ENCODE data around the gene TFDP2.
"Not testable (repeated sequence)": the region's sequence is repeated elsewhere in the genome, so short reads cannot be mapped to it uniquely, and the experiment has no call there.

TFDP2 gene, protein sequence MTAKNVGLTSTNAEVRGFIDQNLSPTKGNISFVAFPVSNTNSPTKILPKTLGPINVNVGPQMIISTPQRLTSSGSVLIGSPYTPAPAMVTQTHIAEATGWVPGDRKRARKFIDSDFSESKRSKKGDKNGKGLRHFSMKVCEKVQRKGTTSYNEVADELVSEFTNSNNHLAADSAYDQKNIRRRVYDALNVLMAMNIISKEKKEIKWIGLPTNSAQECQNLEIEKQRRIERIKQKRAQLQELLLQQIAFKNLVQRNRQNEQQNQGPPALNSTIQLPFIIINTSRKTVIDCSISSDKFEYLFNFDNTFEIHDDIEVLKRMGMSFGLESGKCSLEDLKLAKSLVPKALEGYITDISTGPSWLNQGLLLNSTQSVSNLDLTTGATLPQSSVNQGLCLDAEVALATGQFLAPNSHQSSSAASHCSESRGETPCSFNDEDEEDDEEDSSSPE

DNA sequence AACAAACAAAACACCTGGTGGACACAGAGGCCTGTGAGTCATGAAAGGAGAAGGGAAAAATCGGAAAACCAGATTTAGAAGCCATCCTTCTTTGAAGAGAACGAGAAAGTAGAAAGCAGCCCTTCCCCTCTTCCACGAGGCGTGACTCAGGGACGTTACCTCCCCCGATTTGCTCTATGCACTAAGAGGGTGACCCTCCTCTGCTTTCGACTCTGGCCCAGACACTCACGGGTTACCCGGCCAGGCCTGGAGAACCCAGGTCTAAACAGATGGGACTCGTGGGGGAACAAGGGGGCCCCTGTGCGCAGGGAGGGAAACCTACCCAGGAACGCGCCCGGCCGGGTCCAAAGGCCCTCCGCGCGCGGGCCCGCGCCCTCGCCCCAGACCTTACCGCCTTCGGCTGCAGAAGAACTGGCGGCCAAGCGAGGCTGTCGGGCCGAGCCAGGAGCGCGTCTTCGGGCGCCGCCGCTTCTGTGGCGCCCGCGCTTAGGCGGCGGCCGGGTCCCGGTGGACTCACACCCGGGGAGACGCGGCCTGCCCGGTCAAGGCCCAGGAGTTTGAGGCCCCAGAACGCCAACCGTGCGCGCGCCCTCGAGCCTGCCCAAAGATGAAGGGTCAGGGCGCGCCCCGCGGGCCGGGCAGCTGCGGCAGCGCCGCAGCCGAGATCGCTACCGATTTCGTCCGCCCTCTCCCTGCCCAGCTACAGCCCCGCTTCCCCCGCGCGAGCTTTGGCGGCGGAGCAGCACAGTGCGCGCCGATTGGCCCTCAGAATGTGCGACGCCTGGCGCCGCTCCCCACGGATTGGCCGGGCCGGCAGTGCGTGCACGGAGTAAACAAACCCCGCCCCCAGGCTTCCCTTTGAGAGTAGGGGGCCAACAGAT lies at the start of gene TFDP2:
Gene TFDP2 (minus strand): TSS at position 753 of the 881 bp plus-strand sequence. CDS start 47,795 bp downstream, outside the sequence.
- peak; percentile 52 to 71 for DNase-seq

- DNase-seq: no peak
These were observed 39.5 kb upstream of the TFDP2 start for GRCh38 chr3:142188846-142189245.

GRCh38 chr3:142180761-142181362 lies 31.5 kb upstream of the TFDP2 start:
- DNase-seq: no peak

GRCh38 chr3:142175478-142175877 lies 26.1 kb upstream of the TFDP2 start:
- no peak for DNase-seq

DNA sequence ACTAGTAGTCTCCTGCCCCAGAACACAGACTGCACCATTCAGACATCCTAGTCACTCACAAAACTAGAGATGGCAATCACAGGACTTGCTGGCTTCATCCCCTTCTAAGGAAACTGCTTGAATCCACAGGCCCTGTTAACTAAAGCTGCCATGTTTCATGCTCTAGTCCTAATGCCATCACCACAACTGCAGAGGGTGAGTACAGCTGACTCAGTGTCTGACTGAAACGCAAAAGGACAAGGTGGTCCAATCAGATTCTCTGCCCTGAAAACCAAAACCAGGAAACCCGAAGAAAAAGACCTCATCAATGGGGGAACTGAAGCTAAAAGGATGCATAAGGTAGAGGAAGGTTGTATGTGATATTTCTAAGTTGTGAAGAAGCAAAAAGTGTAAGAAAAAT lies 25.2 kb upstream of the TFDP2 start:
- DNase-seq: no peak

DNA sequence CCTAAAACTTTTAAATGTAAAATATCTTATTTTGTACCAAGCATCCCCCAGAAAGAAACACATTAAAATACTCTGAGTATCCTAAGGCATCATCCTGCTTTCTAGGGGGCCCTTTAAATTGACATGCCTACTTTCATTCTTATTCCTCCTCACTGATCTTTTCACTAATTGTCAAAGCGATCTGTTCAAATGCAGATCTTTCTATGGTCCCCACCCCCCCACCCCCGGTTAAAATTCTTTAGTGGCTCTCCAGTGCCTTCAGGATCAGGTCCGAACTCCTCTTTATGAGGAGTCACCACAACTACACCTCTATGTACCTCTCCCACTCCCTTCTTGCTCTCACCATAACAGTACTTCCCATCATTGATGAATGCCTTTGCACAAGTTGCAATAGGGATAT lies 19.2 kb upstream of the TFDP2 start:
- DNase-seq: no peak

- no peak for DNase-seq
These were observed 15.8 kb upstream of the TFDP2 start for GRCh38 chr3:142165194-142165593.

DNA sequence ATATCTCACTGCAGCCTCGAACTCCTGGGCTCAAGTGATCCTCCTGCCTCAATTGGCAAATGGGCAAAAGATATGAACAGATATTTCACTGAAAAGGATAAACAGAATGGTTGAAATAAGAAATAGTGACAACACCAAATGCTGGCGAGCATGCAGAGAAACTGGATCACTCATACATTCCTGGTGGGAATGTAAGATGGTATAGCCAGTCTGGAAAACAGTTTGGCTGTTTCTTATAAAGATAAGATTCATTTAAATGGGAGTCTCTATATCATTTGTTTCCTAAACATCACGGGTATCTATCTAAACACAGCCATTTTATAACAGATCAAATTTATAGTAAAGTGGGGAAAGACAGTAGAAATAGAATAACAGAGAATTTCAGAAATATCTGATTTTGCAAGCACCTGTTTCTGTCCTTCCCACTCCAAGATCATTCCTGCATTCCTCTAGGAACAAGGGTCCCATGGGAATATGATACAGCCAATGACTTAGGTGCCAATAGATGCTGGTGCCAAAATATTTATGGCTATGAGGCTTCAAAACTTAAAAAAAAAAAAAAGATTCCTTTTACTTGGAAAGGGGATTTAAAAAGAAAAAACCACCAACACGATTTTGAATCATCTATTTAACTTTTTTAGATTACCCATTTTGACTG lies 9.9 kb upstream of the TFDP2 start:
- no peak for DNase-seq

DNA sequence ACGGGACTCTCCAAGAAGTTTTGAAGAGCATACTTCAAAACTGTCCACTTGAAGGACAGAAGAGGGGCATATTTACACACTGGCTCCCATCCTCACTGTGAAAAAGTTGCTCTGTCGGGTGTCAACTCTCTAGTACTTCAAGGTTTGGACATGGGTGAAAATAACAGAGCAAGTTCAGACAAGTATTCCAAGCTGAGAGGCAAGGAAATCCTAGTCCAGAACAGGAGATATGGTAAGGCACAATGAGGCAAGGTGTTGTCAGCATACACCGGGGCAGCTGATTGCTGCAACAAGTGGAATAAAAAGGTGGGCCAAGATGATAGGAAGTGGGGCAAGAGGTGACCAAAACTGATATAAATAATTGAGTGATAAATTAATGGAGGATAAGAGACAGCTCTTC lies 4.8 kb upstream of the TFDP2 start:
- no peak for DNase-seq

DNA sequence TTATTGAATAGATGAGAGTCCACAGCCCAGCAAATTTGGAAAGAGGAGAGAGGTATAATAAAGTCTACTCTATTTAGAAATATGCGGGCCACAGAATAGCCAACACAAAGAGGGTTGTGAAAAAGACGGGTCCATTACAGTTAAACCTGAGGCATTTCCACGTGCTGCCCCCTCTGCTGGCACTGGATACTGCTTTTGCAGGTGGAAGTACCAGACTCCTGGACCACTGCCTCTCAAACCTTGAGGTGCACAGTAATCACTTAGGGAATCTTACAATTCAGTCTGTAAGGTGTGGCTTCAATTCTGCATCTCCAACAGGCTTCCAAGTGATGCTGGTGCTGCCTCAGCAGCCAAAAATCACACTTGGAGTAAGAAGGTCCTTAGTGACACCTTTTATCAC lies 3.0 kb upstream of the TFDP2 start:
- DNase-seq: no peak

DNA sequence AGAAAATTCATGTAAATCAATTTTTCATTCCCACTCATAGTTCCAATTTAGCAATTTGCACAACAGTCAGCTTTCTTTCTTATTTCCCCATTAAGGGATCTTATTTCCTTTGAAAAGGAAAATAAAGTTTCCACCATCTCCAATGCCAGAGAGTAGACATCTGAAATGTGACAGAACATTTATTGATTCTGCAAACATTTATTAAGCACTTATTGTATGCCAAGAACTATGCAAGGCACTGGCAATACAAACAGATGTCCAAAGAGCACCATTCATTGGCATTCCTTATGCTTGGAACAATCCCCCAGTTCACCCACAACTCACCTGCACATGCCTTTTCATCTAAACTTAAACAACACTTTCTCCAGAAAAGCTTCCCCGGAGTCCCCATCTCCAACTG lies 2.5 kb upstream of the TFDP2 start:
- DNase-seq: no peak

GRCh38 chr3:142151240-142151639 lies 1.9 kb upstream of the TFDP2 start:
- DNase-seq: no peak

- DNase-seq: no peak
These were observed 927 bp upstream of the TFDP2 start for GRCh38 chr3:142150271-142150670.

- no peak for DNase-seq
These were observed 289 bp upstream of the TFDP2 start for GRCh38 chr3:142149673-142149992.

GRCh38 chr3:142148044-142148791 lies 1.1 kb downstream of the TFDP2 start:
- DNase-seq: no peak

GRCh38 chr3:142144587-142144986 lies 4.8 kb downstream of the TFDP2 start:
- not testable (repeated sequence) for DNase-seq

GRCh38 chr3:142140608-142141285 lies 8.6 kb downstream of the TFDP2 start:
- DNase-seq: not testable (repeated sequence)

DNA sequence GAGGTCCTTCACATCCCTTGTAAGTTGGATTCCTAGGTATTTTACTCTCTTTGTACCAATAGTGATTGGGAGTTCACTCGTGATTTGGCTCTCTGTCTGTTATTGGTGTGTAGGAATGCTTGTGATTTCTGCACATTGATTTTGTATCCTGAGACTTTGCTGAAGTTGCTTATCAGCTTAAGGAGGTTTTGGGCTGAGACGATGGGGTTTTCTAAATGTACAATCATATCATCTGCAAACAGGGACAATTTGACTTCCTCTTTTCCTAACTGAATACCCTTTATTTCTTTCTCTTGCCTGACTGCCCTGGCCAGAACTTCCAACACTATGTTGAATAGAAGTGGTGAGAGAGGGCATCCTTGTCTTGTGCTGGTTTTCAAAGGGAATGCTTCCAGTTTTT lies 12.3 kb downstream of the TFDP2 start:
- DNase-seq: not testable (repeated sequence)

DNA sequence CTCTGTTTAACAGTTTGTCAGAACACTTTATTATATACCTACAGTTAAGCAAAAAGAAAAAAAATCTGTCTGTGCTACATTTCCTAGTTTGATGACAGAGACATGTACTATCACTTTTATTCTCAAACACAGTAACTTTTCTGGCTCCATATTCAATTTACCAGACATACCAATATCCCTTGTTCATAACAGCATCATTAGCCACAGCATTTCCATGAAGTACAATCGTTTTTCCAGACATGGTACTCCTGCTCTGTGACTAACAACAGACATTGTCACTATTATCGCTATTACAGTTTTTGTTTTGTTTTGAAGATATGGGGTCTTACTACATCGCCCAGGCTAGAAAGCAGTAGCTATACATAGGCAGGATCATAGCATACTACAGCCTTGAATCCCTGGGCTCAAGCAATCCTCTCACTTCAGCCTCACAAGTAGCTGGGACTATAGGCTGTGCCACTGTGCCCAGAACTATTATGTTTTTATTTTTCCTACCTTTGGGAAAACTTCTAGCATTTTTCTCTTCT lies 14.5 kb downstream of the TFDP2 start:
- no peak for DNase-seq

DNA sequence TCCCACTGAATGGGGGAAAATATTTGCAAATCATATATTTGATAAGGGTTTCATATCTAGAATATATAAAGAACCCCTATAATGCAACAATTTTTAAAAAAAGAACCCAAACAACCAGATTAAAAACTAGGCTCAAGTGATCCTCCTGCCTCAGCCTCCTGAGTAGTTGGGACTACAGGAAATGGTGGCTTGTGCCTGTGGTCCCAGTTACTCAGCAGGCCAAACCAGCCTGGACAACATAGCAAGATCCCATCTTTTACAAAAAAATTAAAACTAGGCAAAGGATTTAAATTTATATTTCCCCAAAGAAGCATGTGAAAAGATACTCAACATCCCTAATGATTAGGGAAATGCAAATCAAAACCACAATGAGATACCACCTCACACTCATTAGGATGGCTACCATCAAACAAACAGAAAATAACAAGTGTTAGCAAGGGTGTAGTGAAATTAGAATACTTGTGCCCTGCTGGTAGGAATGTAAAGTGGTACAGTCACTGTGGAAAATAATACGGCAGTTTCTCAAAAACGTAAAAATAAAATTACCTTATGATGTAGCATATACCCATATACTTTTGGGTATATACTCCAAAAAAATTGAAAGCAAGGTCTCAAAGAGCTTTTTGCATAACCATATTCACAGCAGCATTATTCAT lies 19.7 kb downstream of the TFDP2 start:
- DNase-seq: no peak
